ENCODE results near the gene WWOX.

Gene WWOX

GRCh38 chr16:79089735-79090284 lies 990.4 kb downstream of the WWOX start:
- no peak for DNase-seq (ENCODE audit: low read depth, low spot score)
- H3K9ac ChIP-seq (ENCODE audit: insufficient read length, low read depth), result no peak overlapping the region
- TF ChIP-seq SUZ12 (IDR thresholded peaks at IDR 0.05; ENCODE audit: extremely low read depth, insufficient read depth, insufficient read length), result no peak
- no peak for TF ChIP-seq YY1 (IDR thresholded peaks at IDR 0.05; ENCODE audit: insufficient read depth, insufficient read length)
- no peak for TF ChIP-seq ZNF274 (IDR thresholded peaks at IDR 0.05; ENCODE audit: low read depth, low read length)
- H3K4me1 ChIP-seq (ENCODE audit: insufficient read depth, insufficient read length), result no peaks in the 10 kb centered on the region
- H3K9me3 ChIP-seq (ENCODE audit: insufficient read depth, low read length), result peaks cover 6% of the 10 kb centered on the region; the same call in 1 of the 2 replicates
- H3K36me3 ChIP-seq (ENCODE audit: insufficient read depth, insufficient read length, low read length), result no peaks in the 10 kb centered on the region
- H3K27me3 ChIP-seq (ENCODE audit: insufficient read depth, insufficient read length), result no peaks in the 10 kb centered on the region
- H3K4me3 ChIP-seq (ENCODE audit: insufficient read length, low read depth), result no peak overlapping the region

GRCh38 chr16:79090966-79091365 lies 991.5 kb downstream of the WWOX start:
- Histone ChIP-seq H3K9ac (ENCODE audit: insufficient read length, low read depth) (no peak overlapping the region), H3K36me3 (ENCODE audit: insufficient read depth, insufficient read length, low read length) (no peaks in the 10 kb centered on the region), H3K4me1 (ENCODE audit: insufficient read depth, insufficient read length) (no peaks in the 10 kb centered on the region), H3K9me3 (ENCODE audit: insufficient read depth, low read length) (peaks cover 6% of the 10 kb centered on the region; the same call in 1 of the 2 replicates), H3K4me3 (ENCODE audit: insufficient read length, low read depth) (no peak overlapping the region), H3K27me3 (ENCODE audit: insufficient read depth, insufficient read length) (no peaks in the 10 kb centered on the region)
- no peak for TF ChIP-seq ZNF274 (IDR thresholded peaks at IDR 0.05; ENCODE audit: low read depth, low read length)
- no peak for TF ChIP-seq SUZ12 (IDR thresholded peaks at IDR 0.05; ENCODE audit: extremely low read depth, insufficient read depth, insufficient read length)
- no peak for TF ChIP-seq YY1 (IDR thresholded peaks at IDR 0.05; ENCODE audit: insufficient read depth, insufficient read length)
- DNase-seq (ENCODE audit: low read depth, low spot score), result no peak

- DNase-seq (ENCODE audit: low read depth, low spot score), result no peak
- TF ChIP-seq ZNF274 (IDR thresholded peaks at IDR 0.05; ENCODE audit: low read depth, low read length) (no peak), YY1 (IDR thresholded peaks at IDR 0.05; ENCODE audit: insufficient read depth, insufficient read length) (no peak), SUZ12 (IDR thresholded peaks at IDR 0.05; ENCODE audit: extremely low read depth, insufficient read depth, insufficient read length) (no peak)
- Histone ChIP-seq H3K27me3 (ENCODE audit: insufficient read depth, insufficient read length) (no peaks in the 10 kb centered on the region), H3K9me3 (ENCODE audit: insufficient read depth, low read length) (peaks cover 6% of the 10 kb centered on the region; the same call in 1 of the 2 replicates), H3K9ac (ENCODE audit: insufficient read length, low read depth) (no peak overlapping the region), H3K36me3 (ENCODE audit: insufficient read depth, insufficient read length, low read length) (no peaks in the 10 kb centered on the region), H3K4me3 (ENCODE audit: insufficient read length, low read depth) (no peak overlapping the region), H3K4me1 (ENCODE audit: insufficient read depth, insufficient read length) (peaks cover 5% of the 10 kb centered on the region)
These were observed 993.4 kb downstream of the WWOX start for GRCh38 chr16:79092846-79093245.

- no peaks in the 10 kb centered on the region for H3K27me3 ChIP-seq (ENCODE audit: insufficient read depth, insufficient read length)
- no peak overlapping the region for H3K4me3 ChIP-seq (ENCODE audit: insufficient read length, low read depth)
- H3K9me3 ChIP-seq (ENCODE audit: insufficient read depth, low read length), result peaks cover 6% of the 10 kb centered on the region; the same call in 1 of the 2 replicates
- H3K4me1 ChIP-seq (ENCODE audit: insufficient read depth, insufficient read length), result peaks cover 5% of the 10 kb centered on the region
- H3K9ac ChIP-seq (ENCODE audit: insufficient read length, low read depth), result no peak overlapping the region
- TF ChIP-seq YY1 (IDR thresholded peaks at IDR 0.05; ENCODE audit: insufficient read depth, insufficient read length) (no peak), ZNF274 (IDR thresholded peaks at IDR 0.05; ENCODE audit: low read depth, low read length) (no peak), SUZ12 (IDR thresholded peaks at IDR 0.05; ENCODE audit: extremely low read depth, insufficient read depth, insufficient read length) (no peak)
- no peaks in the 10 kb centered on the region for H3K36me3 ChIP-seq (ENCODE audit: insufficient read depth, insufficient read length, low read length)
- no peak for DNase-seq (ENCODE audit: low read depth, low spot score)
These were observed 994.1 kb downstream of the WWOX start for GRCh38 chr16:79093554-79093967.

GRCh38 chr16:79096246-79096645 lies 996.8 kb downstream of the WWOX start:
- TF ChIP-seq ZNF274 (IDR thresholded peaks at IDR 0.05; ENCODE audit: low read depth, low read length) (no peak), SUZ12 (IDR thresholded peaks at IDR 0.05; ENCODE audit: extremely low read depth, insufficient read depth, insufficient read length) (no peak), YY1 (IDR thresholded peaks at IDR 0.05; ENCODE audit: insufficient read depth, insufficient read length) (no peak)
- Histone ChIP-seq H3K4me1 (ENCODE audit: insufficient read depth, insufficient read length) (peaks cover 5% of the 10 kb centered on the region), H3K4me3 (ENCODE audit: insufficient read length, low read depth) (no peak overlapping the region), H3K27me3 (ENCODE audit: insufficient read depth, insufficient read length) (no peaks in the 10 kb centered on the region), H3K9ac (ENCODE audit: insufficient read length, low read depth) (no peak overlapping the region), H3K36me3 (ENCODE audit: insufficient read depth, insufficient read length, low read length) (no peaks in the 10 kb centered on the region), H3K9me3 (ENCODE audit: insufficient read depth, low read length) (no peaks in the 10 kb centered on the region; the same call in 1 of the 2 replicates)
- no peak for DNase-seq (ENCODE audit: low read depth, low spot score)

- DNase-seq (ENCODE audit: low read depth, low spot score), result no peak
- TF ChIP-seq YY1 (IDR thresholded peaks at IDR 0.05; ENCODE audit: insufficient read depth, insufficient read length), result no peak
- no peak for TF ChIP-seq ZNF274 (IDR thresholded peaks at IDR 0.05; ENCODE audit: low read depth, low read length)
These were observed 997.7 kb downstream of the WWOX start for GRCh38 chr16:79097166-79097565.

GRCh38 chr16:79097771-79098170 lies 998.3 kb downstream of the WWOX start:
- Histone ChIP-seq H3K4me3 (ENCODE audit: insufficient read length, low read depth) (no peak overlapping the region), H3K9ac (ENCODE audit: insufficient read length, low read depth) (no peak overlapping the region)
- TF ChIP-seq YY1 (IDR thresholded peaks at IDR 0.05; ENCODE audit: insufficient read depth, insufficient read length), result no peak
- no peak for TF ChIP-seq ZNF274 (IDR thresholded peaks at IDR 0.05; ENCODE audit: low read depth, low read length)
- no peak for TF ChIP-seq SUZ12 (IDR thresholded peaks at IDR 0.05; ENCODE audit: extremely low read depth, insufficient read depth, insufficient read length)

More at GRCh38 chr16:79097166-79097565, 997.7 kb downstream of the WWOX start:
- Histone ChIP-seq H3K36me3 (ENCODE audit: insufficient read depth, insufficient read length, low read length) (no peaks in the 10 kb centered on the region), H3K27me3 (ENCODE audit: insufficient read depth, insufficient read length) (no peaks in the 10 kb centered on the region), H3K9ac (ENCODE audit: insufficient read length, low read depth) (no peak overlapping the region), H3K9me3 (ENCODE audit: insufficient read depth, low read length) (no peaks in the 10 kb centered on the region; the same call in 1 of the 2 replicates), H3K4me3 (ENCODE audit: insufficient read length, low read depth) (no peak overlapping the region), H3K4me1 (ENCODE audit: insufficient read depth, insufficient read length) (peaks cover 5% of the 10 kb centered on the region)

More at GRCh38 chr16:79097771-79098170, 998.3 kb downstream of the WWOX start:
- H3K4me1 ChIP-seq (ENCODE audit: insufficient read depth, insufficient read length), result peaks cover 5% of the 10 kb centered on the region
- no peak for DNase-seq (ENCODE audit: low read depth, low spot score)
- H3K36me3 ChIP-seq (ENCODE audit: insufficient read depth, insufficient read length, low read length), result no peaks in the 10 kb centered on the region
- no peaks in the 10 kb centered on the region; the same call in 1 of the 2 replicates for H3K9me3 ChIP-seq (ENCODE audit: insufficient read depth, low read length)
- H3K27me3 ChIP-seq (ENCODE audit: insufficient read depth, insufficient read length), result no peaks in the 10 kb centered on the region

Measured in NT2/D1 (cell line).